HuH-7.5 (cell line): ENCODE measurements around the gene CDC25B.
A peak's percentile ranks its signal among the peaks of the same experiment; 100 is the strongest.
"Not testable (repeated sequence)": the region's sequence is repeated elsewhere in the genome, so short reads cannot be mapped to it uniquely, and the experiment has no call there.

Experiments
- DNase-seq: peaks from one replicate; pipeline ENCODE4 v3.0.0; 2011; ENCODE audit warnings: low spot score

Gene CDC25B

DNA sequence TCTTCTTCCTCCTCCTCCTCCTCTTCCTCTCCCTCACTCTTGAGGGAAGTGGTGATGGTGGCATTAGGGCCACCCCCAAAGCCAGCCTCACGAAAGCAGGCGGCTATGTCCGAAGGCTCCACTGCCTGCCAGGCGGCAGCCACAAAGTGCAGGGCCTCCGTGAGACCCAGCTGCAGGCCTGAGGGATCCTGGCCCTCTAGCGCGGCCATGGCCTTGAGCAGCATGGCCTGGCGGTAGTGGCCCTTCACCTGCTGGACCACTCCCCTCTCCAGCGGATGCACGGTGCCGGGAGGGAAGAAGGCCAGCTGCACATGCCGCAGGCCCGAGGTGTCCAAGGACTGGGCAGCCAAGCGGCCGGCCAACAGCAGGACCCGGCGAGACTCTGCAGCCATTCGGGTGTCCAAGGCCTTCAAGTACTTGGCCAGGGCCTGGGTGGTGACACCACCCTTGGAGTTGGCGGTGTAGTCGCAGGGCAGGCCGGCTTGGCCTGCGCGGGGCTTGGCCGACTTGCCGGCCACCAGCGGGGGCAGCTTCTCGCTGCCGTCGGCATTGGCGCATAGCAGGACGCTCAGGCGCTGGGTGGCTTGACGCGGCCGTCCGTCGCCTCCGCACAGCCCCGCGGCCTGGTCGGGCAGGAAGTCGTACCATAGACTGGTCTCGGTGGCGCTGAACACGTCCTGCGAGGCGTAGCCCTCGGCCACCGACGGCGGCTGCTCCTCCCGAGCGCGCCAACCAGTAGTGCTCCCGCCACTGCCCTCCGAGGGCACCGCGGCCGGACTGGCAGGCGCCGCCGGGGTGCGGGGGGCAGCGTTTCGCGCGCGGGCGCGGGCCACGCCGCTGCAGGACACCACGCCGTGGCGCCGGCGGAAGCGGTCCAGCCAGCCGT lies 10.6 kb upstream of the CDC25B start:
- DNase-seq = no peak

DNA sequence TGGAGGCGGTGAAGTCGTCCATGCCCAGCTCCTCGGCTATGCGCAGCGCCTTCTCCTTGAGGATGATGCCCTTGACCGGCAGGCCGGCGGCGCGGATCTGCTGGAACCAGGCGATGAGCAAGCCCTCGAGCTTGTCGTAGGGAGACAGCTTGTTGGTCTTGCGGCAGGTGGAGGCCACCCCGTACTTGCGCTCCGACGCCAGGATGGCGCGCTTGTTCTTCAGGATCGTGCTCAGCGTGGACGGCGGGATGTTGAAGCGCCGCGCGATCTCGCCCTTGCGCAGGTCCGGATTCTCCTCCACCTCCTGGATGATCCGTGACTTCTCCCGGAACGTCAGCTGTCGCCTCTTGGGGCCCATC lies 10.0 kb upstream of the CDC25B start:
- DNase-seq = peak; percentile 93

DNA sequence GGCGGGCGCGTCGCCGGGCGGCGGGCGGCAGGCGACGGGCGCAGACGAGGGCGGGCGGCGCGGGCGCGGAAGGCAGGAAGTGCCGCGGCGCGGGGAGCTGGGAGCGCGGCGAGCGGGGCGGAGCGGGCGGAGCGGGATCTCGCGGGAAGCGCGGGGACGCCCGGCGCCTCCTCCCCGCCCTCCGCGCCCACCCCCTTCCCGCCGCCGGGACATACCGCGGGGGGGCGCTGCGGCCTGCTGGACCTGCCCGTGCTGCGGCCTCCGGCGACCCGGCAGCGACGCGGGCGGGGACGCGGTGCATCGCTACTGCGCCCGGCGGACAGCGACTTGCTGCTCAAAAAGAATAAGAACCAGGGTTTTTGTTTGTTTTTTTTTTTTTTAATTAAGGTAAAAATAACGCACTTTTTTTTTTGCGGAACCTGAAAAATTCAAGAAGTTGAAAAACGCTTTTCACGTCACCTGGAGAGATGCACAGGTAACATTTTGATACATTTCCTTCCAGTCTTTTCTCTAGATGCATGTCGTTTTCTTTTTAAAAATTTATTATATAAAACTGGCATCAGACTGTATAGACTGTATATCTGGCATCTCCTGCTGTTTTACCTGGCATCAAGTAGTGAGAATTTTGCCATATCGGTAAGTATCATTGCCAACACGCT lies 9.3 kb upstream of the CDC25B start, which contains the start of gene CENPB:
CENPB (minus strand) TSS at position 76 of the 659 bp plus-strand sequence. CDS start 257 bp downstream, outside the sequence.
- DNase-seq = peak; percentile 99

DNA sequence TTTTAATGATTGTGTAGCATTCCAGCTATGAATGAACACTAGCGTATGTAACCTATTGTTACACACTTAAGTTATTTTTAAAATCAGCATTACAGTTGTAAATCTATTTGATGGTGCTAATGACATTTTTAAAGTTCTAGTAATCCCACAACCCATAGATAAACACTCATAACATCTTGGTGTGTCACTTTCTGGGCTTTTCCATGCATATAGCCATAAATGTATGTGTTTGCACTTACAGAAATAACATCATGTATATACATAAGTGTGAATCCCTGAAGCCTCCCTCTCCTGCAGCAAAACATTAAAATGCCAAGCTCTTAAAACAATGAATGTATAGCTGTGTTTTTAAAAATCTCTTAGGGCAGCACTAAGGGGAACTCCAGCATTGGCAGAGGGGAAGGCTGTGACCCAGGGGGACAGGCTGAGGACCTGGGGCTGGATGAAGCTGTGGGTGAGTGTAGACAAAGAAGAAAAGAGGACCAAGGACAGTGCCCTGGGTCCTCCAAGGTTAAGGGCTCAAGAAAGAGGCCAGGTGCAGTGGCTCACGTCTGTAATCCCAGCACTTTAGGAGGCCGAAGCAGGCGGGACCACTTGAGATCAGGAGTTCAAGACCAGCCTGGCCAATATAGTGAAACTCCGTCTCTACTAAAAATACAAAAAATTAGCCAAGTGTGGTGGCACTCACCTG lies 8.6 kb upstream of the CDC25B start:
- no peak for DNase-seq

DNA sequence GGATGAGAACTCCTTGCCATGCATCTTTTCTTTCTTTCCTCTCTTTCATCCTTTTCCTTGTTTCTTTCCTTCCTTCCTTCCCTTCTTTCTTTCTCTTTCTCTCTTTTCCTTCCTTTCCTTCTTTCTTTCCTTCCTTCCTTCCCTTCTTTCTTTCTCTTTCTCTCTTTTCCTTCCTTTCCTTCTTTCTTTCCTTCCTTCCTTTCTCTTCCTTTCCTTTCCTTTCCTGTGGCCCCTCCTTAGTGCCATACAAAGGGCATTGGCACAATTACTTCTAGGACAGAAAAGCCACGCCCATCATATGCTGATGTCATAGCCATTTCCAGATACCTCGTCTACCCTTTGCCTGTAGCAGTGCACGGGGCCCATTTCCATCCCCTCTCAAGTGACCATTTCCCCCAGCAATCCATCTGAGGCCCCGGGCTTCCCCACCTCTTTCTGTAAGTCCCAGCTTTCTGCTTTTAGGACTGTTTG lies 7.4 kb upstream of the CDC25B start:
- DNase-seq = no peak

DNA sequence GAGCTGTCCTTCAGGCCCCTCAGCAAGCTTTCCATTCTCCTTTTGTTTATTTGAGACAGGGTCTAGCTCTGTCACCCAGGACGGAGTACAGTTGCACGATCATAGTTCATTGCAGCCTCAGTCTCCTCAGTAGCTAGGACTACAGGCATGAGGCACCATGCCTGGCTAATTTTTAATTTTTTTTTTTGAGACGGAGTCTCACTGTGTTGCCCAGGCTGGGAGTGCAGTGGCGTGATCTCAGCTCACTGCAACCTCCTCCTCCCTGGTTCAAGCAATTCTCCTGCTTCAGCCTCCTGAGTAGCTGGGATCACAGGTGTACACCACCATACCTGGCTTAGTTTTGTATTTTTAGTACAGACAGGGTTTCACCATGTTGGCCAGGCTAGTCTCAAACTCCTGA lies 6.9 kb upstream of the CDC25B start:
- not testable (repeated sequence) for DNase-seq

DNA sequence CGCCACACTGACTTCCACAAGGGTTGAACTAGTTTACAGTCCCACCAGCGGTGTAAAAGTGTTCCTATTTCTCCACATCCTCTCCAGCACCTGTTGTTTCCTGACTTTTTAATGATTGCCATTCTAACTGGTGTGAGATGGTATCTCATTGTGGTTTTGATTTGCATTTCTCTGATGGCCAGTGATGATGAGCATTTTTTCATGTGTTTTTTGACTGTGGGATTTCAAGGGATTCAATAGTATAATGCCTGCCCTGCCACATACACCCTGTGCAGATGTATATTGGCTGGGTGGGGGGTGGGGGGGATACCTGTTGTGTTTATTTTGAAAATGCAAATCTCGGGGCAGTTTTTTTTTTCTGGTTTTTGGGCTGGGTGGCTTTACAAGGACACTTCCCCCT lies 1.9 kb upstream of the CDC25B start:
- DNase-seq = not testable (repeated sequence)

DNA sequence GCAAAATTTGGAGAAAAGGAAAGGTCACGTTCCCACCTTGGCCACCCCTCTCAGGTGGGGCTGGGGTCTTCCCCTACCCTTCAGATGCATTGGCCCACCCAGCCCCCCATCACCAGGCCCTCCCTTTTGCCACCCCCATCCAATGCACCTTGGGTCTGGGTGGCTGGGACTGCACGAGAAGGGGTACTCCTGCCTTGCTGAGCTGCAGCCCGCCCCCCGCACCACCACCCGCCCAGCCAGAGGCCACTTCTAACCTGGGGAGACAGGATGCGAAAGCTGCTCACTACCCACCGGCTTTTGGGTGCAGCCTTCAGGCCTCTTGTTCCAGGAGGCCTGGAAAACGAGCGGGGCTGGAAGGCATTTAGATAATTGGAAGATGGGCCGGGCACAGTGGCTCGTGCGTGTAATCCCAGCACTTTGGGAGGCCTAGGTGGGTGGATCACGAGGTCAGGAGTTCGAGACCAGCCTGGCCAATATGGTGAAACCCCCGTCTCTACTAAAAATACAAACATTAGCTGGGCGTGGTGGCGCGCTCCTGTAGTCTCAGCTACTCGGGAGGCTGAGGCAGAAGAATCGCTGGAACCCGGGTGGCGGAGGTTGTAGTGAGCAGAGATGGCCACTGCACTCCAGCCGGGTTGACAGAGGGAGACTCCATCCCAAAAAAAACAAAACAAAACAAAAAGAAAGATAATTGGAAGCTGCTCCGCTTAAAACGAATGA lies 1.2 kb upstream of the CDC25B start:
- DNase-seq = no peak

DNA sequence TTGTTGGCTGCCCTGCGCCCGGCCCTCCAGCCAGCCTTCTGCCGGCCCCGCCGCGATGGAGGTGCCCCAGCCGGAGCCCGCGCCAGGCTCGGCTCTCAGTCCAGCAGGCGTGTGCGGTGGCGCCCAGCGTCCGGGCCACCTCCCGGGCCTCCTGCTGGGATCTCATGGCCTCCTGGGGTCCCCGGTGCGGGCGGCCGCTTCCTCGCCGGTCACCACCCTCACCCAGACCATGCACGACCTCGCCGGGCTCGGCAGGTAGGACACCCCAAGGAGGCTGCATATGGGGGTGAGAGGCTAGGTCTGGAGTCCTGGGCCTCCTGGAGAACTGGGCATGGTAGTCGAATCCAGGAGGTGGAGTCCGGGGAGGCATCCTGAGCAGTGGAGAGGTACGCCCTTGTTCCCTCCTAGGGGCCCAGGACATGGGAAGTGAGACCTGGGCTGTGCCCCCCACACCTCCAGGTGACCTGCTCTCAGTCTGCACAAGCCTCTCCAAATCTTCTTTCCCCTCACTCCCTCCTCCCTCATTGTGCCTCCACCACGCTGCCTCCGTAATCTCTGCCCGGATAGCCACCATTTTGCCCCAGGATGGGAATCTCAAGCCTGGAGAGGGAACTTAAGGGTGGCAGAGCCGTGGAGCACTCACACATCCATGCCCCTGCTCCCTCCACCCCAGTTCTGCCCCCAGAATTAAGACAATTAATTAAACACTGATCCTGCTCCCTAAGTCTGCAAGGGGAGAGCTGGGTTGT lies 541 bp downstream of the CDC25B start:
- DNase-seq = peak; percentile 68

DNA sequence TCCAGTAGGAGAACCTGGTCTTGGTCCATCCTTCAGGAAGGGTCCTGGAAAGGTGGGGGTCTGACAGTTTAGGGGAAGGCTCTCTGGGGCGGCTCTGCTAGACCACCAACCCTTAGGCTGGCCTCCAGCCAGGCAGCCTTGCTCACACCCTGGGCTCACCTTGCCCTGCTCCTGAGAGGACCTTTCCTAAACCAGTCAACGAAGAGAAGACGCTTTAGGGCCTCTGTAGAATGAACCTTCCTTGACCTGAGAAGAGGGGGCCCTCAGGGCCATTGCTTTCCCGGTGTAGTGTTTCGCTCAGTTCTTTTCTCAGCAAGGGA lies 1.1 kb downstream of the CDC25B start:
- no peak for DNase-seq

DNA sequence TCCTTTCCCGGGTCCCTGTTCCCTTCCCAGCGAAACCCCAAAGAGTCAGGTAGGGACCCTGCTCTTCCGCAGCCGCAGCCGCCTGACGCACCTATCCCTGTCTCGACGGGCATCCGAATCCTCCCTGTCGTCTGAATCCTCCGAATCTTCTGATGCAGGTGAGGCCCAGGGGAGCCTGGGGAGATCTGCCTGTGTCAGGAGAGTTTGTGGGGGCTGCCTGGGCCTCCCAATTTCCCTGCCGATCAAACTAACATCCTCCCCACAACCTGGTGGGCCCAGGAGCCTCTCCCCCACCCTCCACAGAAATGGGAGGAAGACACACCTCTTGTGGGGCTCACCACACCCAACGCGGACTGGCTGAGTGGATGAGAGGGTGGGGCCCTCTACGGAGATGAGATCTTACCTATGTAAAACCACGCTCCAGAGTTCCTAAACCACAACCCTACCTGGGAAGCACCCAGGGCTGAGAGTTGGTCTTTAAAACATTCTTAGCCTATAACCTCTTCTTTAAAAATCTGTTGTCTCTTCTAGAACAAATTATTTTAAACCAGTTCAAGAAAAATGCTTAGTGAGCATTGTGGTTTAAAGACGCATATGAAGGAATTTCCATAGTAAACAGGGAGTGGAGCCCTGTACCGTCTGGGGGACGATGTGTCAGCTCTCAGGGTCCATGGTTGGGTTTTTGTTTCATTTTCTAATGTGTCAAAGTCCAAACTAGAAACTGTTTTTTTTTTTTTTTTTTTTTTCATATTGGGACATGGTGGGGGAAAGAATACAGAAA lies 1.7 kb downstream of the CDC25B start:
- DNase-seq = no peak

DNA sequence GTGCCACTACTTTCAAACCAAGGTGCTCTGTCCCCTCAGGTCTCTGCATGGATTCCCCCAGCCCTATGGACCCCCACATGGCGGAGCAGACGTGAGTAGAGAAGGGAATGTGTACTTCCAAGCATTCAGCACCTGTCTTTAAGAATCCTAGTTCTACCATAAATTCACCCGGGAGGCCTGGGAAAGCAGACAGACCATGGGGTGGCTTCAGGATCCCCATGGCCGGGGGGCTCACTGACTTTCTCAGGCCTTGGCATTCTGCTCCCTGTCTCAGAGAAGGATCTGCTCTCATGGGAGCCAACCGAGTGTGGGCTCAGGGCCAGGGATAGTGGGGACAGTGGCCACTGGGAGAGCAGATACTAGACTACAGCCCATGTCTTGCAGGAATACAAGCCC lies 2.3 kb downstream of the CDC25B start:
- no peak for DNase-seq

DNA sequence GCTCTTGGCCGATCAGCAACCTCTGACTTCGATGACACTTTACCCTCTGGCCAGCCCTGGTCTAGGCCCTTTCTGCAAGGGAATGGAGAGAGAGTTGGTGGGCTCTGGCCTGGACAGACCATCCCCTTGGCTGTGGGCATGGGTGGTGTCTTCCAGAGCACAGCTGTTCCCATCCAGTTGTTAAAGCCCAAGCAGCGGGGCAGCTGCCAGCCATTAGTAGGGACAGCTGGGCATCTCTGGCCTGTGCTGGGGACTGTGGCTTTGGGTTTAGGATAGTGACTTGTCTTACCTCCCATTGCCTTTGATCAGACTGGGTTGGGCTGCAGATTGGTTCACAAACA lies 2.8 kb downstream of the CDC25B start:
- no peak for DNase-seq

DNA sequence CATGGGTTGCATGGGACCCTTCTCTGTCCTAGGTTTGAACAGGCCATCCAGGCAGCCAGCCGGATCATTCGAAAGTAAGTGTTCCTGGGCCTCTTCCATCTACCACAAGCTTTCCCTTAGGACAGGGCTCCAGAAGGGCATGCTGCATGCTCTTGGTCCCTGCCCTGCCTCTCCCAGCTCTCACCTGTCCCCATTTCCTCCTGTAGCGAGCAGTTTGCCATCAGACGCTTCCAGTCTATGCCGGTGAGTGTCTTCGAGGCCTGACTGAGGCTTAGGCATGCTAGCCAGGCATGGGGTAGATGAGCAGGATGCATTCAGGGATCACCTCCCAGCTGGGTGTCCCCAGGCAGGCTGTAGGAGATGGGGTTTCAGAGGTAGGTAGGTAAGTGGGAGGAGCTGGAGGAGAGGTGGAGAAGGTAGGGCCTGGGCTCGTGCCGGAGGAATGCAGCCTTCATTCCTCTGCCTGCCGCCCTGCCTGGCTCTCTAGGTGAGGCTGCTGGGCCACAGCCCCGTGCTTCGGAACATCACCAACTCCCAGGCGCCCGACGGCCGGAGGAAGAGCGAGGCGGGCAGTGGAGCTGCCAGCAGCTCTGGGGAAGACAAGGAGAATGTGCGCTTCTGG lies 4.3 kb downstream of the CDC25B start:
- no peak for DNase-seq

DNA sequence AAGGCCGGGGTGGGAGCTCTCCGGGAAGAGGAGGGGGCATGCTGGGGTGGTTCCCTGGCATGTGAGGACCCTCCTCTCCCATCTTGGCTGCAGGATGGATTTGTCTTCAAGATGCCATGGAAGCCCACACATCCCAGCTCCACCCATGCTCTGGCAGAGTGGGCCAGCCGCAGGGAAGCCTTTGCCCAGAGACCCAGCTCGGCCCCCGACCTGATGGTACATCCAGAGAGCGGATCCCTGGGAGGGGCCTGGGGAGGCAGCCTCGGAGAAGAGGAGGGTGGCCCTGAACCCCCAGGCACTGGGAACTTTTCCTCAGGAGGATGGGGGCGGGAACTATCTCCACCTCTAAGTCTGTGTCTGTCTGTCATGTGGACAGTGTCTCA lies 4.8 kb downstream of the CDC25B start:
- no peak for DNase-seq

DNA sequence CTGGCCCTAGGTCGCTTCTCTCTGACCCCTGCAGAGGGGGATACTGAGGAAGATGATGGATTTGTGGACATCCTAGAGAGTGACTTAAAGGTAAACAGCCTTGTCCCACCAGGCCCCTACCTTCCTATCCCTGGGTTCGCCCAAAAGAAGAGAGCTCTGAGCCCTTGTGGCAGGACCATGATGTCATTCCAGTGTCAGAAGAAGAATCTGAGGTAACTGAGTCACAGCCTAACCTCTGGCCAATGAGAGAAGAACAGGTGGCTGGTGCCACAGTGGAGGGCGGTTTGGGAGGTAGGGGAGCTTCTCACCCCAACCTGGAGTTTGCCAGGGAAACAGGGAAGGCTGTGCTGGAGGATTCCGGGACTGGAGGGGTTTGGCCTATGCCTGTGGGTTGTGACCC lies 5.2 kb downstream of the CDC25B start:
- DNase-seq = no peak

DNA sequence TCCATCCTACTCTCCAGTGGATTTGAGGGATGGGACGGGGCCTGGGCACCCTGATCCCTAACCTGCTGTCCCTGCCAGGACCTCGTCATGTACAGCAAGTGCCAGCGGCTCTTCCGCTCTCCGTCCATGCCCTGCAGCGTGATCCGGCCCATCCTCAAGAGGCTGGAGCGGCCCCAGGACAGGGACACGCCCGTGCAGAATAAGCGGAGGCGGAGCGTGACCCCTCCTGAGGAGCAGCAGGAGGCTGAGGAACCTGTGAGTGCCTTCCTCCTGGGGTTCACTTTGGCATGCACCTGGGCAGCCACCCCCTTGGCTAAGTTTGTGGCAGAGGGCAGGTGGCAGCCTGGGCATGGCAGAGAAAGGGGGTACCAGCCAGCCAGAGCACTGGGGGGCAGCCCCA lies 5.7 kb downstream of the CDC25B start:
- DNase-seq = no peak

DNA sequence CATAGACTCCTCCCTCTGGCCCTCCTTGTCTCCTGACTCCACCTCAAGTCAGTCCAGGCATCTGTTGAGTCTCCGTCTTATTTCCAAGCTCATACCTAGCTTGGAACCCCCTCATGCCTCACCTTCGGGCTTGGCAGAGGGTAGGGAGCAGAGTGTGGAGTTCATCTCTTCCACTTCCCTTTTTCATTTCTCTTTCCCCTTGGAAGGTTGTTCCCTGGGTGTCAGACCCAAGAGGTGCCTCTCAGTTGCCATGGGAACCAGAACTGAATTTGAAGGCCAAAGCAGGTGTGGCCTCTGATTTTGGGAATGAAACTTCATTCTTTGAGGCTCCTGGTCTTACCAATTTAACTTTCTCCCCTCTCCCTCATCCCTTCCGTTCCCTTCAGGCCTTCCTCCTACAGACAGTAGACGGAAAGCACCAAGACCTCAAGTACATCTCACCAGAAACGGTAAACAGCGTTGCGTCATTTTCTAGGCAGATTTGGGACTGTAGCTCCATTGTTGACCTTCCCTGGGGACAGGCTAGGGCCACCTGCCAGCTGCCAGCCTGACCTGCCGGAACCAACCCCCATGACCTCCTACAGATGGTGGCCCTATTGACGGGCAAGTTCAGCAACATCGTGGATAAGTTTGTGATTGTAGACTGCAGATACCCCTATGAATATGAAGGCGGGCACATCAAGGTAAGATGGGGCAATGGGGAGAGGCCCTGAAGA lies 6.6 kb downstream of the CDC25B start:
- no peak for DNase-seq

DNA sequence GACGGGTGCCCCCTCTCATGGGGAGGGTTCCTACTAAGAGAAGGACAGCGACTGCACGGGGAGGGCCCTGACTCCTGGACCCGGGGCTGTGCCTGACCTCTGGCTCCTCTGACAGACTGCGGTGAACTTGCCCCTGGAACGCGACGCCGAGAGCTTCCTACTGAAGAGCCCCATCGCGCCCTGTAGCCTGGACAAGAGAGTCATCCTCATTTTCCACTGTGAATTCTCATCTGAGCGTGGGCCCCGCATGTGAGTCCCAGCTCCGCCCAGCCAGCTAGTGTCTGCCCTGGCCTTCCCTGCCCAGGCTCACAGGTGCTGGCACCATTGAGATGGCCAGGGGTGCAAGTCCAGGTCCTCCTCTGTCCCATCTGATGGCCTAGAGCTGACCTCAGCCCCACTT lies 7.2 kb downstream of the CDC25B start:
- DNase-seq = no peak

DNA sequence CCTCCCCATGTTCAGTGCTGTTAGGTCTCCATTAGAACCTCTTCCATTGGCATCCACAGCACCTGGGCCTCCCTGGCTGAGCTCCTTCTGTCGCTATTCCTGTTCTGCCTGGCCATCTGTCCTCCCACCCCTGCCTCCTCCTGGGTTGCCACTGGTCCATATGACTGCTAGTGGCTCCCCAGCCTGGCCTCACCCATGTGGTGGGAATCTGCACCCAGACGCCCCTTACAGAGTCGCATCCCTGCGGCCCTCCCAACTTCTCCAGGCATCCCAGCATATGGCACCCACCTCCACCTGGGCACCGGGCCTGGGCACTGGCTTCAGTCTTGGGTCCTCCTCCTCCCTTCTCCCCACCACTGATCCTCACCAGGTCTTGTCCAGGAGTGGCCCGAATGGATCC lies 7.7 kb downstream of the CDC25B start:
- no peak for DNase-seq
